Upper lobe of left lung (tissue), 4 donors: Measurements from ENCODE around the gene ODAPH.
"Not testable (repeated sequence)": the region's sequence is repeated elsewhere in the genome, so short reads cannot be mapped to it uniquely, and the experiment has no call there.

ENCODE experiments used
- CTCF ChIP-seq, 6 experiments: fragments of 450-650 bp in 4 of 6; fragments of 200-600 bp in 2 of 6; sonication (generic) in 2 of 6; IDR thresholded peaks; one replicate each; pipeline ENCODE4 v1.5.1; 2016 to 2019; ENCODE audit warnings: antibody characterized with exemption in 6 of 6
- POLR2A ChIP-seq, 4 donors: fragments of 450-650 bp; IDR thresholded peaks; one replicate each; pipeline ENCODE4 v1.5.1; 2016 to 2017; ENCODE audit warnings: antibody characterized with exemption in 4 of 4, mild to moderate bottlenecking in 2 of 4

- not testable (repeated sequence) for TF ChIP-seq CTCF, POLR2A (IDR thresholded peaks at IDR 0.05)
These were observed 46.3 kb upstream of the ODAPH start for GRCh38 chr4:75509592-75509991.
